ENCODE data around the gene MCUR1. TPM values are rescaled to one million over a fixed set of nuclear protein-coding genes. Genes with fewer than 3 reads are reported as not detected.

Gene MCUR1
- total RNA-seq, 2 donors from 2014 or later, result 33.8 to 38.6 TPM

GRCh38 chr6:13808801-13809200 lies 5.6 kb downstream of the MCUR1 start:
- Mint-ChIP-seq H3K4me3 (no peak overlapping the region), H3K36me3 (ENCODE audit: low read depth) (peaks cover 36% of the 10 kb centered on the region), H3K27ac (no peak overlapping the region)

GRCh38 chr6:13807696-13808095 lies 6.7 kb downstream of the MCUR1 start:
- H3K4me3 ChIP-seq (ENCODE audit: low read length), result no peak overlapping the region
- H3K4me1 Mint-ChIP-seq, result peaks cover 8% of the 10 kb centered on the region

More at GRCh38 chr6:13808801-13809200, 5.6 kb downstream of the MCUR1 start:
- Histone ChIP-seq H3K36me3 (ENCODE audit: control insufficient read depth, insufficient read depth, low read length) (peaks cover 41% of the 10 kb centered on the region), H3K9me3 (ENCODE audit: control insufficient read depth, low read length) (no peaks in the 10 kb centered on the region), H3K4me3 (ENCODE audit: low read length) (no peak overlapping the region), H3K9ac (ENCODE audit: extremely low read depth, low read length, poor library complexity, severe bottlenecking) (no peak overlapping the region), H3K27me3 (ENCODE audit: control insufficient read depth, insufficient read depth, low read length, poor library complexity, severe bottlenecking) (no peaks in the 10 kb centered on the region), H3K4me1 (ENCODE audit: control insufficient read depth, insufficient read depth, low read length) (peaks cover 4% of the 10 kb centered on the region), H3K27ac (ENCODE audit: low read depth, low read length) (no peak overlapping the region)
- WGBS, 2 experiments (ENCODE audit: insufficient coverage in 1 of 2, insufficient read length in 1 of 2), result 92 to 94% methylated on average over 3 to 4 of the region's 4 CpGs
- DNase-seq, result no peak
- Mint-ChIP-seq H3K9me3 (no peaks in the 10 kb centered on the region), H3K4me1 (peaks cover 13% of the 10 kb centered on the region), H3K27me3 (ENCODE audit: insufficient read depth) (no peaks in the 10 kb centered on the region)
- TF ChIP-seq CTCF (conservative IDR thresholded peaks at IDR 0.05), result no peak

GRCh38 chr6:13803581-13803980 lies 10.8 kb downstream of the MCUR1 start:
- H3K27me3 Mint-ChIP-seq (ENCODE audit: insufficient read depth), result no peaks in the 10 kb centered on the region
- Histone ChIP-seq H3K27me3 (ENCODE audit: control insufficient read depth, insufficient read depth, low read length, poor library complexity, severe bottlenecking) (no peaks in the 10 kb centered on the region), H3K36me3 (ENCODE audit: control insufficient read depth, insufficient read depth, low read length) (peaks cover 72% of the 10 kb centered on the region), H3K4me3 (ENCODE audit: low read length) (no peak overlapping the region), H3K9ac (ENCODE audit: extremely low read depth, low read length, poor library complexity, severe bottlenecking) (no peak overlapping the region), H3K27ac (ENCODE audit: low read depth, low read length) (no peak overlapping the region), H3K9me3 (ENCODE audit: control insufficient read depth, low read length) (no peaks in the 10 kb centered on the region), H3K4me1 (ENCODE audit: control insufficient read depth, insufficient read depth, low read length) (peaks cover 4% of the 10 kb centered on the region)
- no peak overlapping the region for H3K27ac Mint-ChIP-seq
- no peak for TF ChIP-seq CTCF (conservative IDR thresholded peaks at IDR 0.05)
- H3K36me3 Mint-ChIP-seq (ENCODE audit: low read depth), result peaks cover 59% of the 10 kb centered on the region
- H3K4me3 Mint-ChIP-seq, result no peak overlapping the region
- no peaks in the 10 kb centered on the region for H3K9me3 Mint-ChIP-seq
- WGBS, 2 experiments (ENCODE audit: insufficient coverage in 1 of 2, insufficient read length in 1 of 2), result 91 to 100% methylated on average over 1 to 4 of the region's 4 CpGs
- no peak for DNase-seq
- peaks cover 4% of the 10 kb centered on the region for H3K4me1 Mint-ChIP-seq

More at GRCh38 chr6:13807696-13808095, 6.7 kb downstream of the MCUR1 start:
- no peak for TF ChIP-seq CTCF (conservative IDR thresholded peaks at IDR 0.05)
- no peak overlapping the region for H3K9ac ChIP-seq (ENCODE audit: extremely low read depth, low read length, poor library complexity, severe bottlenecking)
- H3K27me3 ChIP-seq (ENCODE audit: control insufficient read depth, insufficient read depth, low read length, poor library complexity, severe bottlenecking), result no peaks in the 10 kb centered on the region
- Mint-ChIP-seq H3K27me3 (ENCODE audit: insufficient read depth) (no peaks in the 10 kb centered on the region), H3K36me3 (ENCODE audit: low read depth) (peaks cover 45% of the 10 kb centered on the region), H3K4me3 (no peak overlapping the region), H3K9me3 (no peaks in the 10 kb centered on the region), H3K27ac (no peak overlapping the region)
- no peak for DNase-seq
- no peak overlapping the region for H3K27ac ChIP-seq (ENCODE audit: low read depth, low read length)
- H3K9me3 ChIP-seq (ENCODE audit: control insufficient read depth, low read length), result no peaks in the 10 kb centered on the region
- H3K36me3 ChIP-seq (ENCODE audit: control insufficient read depth, insufficient read depth, low read length), result peaks cover 47% of the 10 kb centered on the region
- H3K4me1 ChIP-seq (ENCODE audit: control insufficient read depth, insufficient read depth, low read length), result peaks cover 4% of the 10 kb centered on the region
- 93 to 97% methylated on average over 4 of the region's 4 CpGs for WGBS, 2 experiments (ENCODE audit: insufficient coverage in 1 of 2, insufficient read length in 1 of 2)

Measured in endodermal cell (in vitro differentiated cells).